Inflammatory macrophage treated with lipopolysaccharide for 4 hours (primary cell): ENCODE results near the gene CNTN5.
A peak's percentile ranks its signal among the peaks of the same experiment; 100 is the strongest.

Experiments used
- DNase-seq: peaks from one replicate; pipeline ENCODE4 v3.0.0-alpha.2; 2020

CNTN5 gene

GRCh38 chr11:99640671-99641070, 619.9 kb downstream of the CNTN5 start:
- no peak for DNase-seq

DNA sequence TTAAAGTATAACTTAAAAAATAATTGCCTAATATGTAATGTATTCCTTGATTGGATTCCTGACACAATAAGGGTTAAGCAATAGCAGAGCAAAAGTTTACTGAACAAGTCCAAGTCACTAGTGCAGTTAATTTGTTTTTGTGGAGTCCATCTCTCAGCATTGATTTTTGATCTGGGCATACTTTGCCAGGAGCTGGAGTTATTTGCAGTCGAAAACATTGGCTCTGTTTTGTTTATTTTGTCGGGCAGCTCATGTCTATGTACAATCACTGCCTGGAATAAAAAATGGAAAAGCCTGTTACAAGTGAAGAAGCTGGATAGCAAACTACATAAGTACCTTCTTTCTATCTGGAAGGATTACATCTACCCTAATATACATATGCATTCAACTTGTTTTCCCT, 625.2 kb downstream of the CNTN5 start:
- DNase-seq, result no peak

- no peak for DNase-seq
Observed at GRCh38 chr11:99670067-99670676, 649.4 kb downstream of the CNTN5 start.

DNA sequence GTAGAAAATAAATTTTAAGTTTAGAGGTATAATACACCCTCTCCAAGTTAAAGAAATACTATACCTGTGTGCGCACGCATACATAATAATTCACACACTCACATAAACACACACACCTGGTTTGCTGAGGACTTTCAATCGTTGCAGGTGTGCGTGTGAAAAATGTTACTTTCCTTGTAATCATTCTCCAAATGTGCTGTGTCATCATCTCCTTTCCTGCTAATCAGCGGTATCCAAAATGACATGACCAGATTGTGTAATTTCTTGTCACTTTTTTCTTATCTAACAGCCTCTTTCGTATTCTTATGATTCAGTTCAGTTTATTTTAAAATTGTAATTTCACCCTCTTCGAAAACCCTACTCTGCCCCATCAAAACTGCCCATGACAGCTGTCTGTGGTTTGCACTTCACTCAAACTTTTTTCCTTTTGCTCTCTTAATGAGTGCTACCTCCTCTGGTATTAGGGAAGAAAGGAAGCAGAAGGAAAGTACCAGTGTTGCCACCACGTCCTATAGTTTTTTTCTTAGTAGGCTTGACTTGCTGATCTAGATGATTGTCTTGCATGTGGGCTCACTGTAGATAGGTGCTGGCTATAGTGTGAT, 651.2 kb downstream of the CNTN5 start:
- DNase-seq, result no peak

DNA sequence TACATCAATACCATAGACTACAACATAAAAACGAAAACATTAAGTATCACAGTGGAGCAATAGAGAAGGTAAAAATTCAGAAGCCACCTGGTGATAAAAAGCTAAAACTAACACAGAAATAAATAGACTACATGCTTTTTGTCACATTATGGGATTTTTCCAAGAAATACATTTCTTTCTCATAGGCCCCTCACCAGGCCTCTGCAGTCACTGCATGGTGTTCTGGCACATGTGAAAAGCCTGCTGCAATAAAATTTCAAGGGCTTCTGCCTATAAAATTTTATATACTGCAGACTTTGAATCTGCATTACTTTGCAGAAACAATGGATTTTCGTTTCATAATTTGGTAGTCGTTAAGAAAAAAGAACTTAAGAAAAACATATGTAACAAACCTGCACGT, 655.5 kb downstream of the CNTN5 start:
- no peak for DNase-seq

DNA sequence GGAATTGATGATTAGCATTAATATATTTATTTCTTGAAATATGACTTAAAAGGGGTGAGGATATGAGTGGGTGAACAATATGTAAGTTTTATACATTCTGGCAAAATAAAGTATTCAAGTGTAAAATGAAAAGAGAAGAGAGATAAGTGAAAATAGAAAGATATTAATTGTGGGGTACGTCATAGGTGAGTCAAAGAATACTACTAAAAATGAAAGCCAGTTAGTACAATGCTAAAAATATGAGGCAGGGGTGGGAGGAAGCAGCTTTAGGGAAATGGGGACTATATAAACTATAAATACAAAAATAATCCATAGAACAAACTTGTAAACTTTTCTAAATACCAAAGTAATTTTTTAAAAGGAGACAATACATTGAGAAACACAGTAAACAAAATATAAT, 661.4 kb downstream of the CNTN5 start:
- DNase-seq, result no peak

DNA sequence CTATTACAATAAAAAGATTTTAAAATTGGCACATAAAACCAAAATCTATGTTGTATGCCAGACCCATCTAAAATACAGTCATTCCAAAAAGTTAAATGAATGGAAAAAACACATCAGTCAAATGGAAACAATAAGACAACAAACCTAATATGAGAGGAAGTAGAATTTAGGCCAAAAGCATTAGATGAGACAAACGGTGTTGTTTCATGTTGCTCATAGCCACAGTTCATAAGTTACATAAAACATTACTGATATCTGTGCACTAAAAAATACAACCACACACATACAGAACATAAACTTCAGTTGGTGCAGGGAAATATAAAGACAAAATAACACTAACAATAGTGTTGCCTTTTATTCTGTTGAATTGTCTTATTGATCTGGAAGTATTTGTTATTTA, 661.9 kb downstream of the CNTN5 start:
- no peak for DNase-seq

DNA sequence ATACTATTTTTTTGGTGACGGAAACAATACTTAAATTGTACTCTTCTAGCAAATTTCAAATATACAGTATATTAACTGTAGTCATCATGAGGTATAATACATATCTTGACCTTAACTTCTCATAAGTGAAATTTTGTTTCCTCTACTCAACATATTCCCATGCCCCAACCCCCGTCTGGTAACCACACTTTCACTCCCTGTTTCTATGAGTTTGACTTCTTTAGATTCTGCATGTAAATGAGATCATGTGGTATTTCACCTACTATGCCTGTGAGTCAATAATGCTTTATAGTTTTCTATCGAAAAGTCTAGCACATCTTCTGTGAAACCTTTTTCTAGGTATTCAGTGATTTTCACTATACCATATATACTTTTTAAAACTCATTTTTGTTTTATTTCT, 663.2 kb downstream of the CNTN5 start:
- DNase-seq, result no peak

DNA sequence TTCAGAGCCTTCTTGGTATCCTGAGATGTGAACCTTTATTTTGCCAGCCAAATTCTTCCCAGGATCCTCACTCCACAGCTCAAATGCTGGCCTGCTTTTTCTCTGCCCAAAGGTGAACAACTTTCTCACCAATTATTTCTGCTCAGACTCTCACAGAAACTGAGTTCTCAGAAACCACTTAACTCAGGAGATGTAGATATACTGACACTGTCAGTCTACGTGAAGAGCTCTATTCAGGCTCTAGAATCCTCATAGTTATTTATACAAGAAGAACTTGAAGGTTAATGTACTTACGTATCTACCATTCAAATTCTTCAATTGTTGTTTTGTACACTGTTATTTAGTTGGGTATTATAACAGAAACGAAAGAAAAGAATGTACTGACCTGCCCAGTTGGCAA, 666.1 kb downstream of the CNTN5 start:
- no peak for DNase-seq

DNA sequence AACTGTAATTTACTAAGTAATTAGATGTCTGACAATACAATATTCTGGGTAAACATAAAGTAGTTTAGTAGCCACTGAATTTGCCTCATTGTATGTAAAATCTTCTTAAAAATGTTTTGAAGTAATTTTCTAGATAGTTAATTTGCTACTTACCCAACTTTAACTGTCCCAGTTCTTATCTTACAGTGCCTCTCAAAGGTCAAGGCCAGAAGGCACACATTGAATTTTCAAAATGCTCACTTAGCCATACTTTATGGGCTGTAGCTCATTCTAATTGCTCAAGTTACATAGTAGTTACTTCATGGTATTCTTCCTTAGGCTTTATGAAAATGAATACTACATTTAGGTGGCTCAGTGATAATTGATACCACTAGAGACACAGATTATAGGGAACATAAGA, 666.6 kb downstream of the CNTN5 start:
- DNase-seq, result no peak

- no peak for DNase-seq
Observed at GRCh38 chr11:99693941-99694492, 673.3 kb downstream of the CNTN5 start.

DNA sequence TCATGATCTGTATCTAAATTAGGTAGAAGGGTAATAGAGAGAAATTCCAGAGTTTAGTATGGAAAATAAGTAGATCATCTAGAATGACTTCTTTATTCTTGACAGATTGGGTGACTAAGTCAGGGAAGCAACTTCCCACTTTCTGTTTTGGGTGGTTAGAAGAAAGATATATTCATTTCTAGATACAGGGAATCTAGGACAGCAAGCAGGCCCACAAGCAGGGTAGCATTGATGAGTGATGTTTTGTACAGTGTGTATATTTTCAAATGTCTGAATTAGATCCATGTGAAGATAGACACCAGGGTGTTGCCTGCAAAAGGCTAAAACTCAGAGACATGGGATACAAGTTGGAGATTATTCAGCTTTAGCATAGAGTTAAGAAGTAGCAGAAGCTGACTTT, 674.4 kb downstream of the CNTN5 start:
- no peak for DNase-seq

- no peak for DNase-seq
Observed at GRCh38 chr11:99706848-99707247, 686.1 kb downstream of the CNTN5 start.

DNA sequence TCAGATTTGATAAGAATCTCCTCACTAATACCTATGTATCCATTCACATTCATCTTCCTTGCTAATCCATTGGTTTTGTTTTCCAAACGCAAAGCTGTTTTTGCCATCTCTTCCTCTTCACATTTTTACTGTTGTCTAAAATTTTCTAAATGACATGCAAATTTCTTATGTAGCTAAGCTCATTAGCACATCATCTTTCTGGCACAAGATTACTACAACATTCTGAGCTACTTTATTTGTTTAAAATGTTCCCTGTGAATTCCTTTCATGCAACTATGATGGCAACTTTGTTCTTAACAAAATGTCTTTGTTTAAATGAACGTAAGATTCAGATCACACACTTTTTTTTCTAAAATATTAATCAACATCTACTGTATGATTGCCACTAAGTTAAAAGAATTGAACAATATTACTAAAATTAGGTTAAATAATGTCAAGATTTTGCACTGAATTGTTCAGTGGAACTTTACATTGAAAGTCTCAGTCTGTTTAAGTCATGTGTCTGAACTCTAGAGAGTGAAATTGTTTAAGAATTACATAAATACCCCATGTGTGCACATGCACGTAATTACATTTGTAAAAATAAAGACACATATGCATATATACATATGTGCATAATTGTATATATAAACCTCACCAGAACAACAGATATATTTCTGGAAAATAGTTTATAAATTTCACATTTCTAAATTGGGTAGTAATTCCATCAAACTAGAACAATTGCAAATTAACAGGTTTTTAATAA, 688.4 kb downstream of the CNTN5 start:
- no peak for DNase-seq

GRCh38 chr11:99716302-99716701, 695.6 kb downstream of the CNTN5 start:
- no peak for DNase-seq

DNA sequence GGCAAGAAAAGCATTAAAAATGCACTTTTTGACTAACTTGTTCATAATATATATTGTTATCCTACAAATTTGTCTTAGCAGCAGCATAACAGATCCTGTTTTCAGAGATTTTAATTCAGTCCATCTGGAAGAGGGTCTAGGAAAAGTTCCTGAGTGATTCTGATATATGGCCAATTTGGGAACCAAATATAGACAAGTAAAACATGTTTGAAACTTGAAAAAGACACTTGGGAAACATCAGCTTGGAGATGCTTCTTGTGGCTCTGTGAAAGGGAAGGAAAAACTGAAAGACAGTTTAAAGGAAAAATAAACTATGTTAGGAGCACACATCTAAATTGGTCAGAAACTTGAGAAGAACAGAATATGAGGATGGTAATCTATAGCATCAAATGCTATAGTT, 697.5 kb downstream of the CNTN5 start:
- DNase-seq, result no peak

GRCh38 chr11:99739464-99740089, 718.8 kb downstream of the CNTN5 start:
- peak; percentile 5 for DNase-seq

- no peak for DNase-seq
Observed at GRCh38 chr11:99742501-99742900, 721.8 kb downstream of the CNTN5 start.

DNA sequence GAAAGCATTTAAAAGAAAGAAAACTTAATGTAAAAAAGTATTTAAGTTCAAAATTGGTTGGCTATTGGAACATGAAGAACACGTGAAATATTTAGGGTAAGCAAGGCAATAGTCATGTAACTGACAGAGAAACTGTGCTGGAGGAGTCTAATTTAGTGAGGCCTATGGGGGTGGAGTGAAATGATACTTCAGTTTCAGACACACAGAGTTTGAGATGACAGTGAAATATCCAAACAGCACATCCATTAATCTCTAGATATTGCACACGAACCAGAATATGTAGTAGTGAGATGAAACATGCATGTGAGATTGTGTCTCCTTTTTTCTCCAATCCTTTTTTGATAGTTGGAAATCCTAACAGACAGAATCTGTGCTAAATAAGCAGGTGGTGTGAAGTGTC, 739.0 kb downstream of the CNTN5 start:
- DNase-seq, result no peak

- no peak for DNase-seq
Observed at GRCh38 chr11:99766811-99767210, 746.1 kb downstream of the CNTN5 start.

DNA sequence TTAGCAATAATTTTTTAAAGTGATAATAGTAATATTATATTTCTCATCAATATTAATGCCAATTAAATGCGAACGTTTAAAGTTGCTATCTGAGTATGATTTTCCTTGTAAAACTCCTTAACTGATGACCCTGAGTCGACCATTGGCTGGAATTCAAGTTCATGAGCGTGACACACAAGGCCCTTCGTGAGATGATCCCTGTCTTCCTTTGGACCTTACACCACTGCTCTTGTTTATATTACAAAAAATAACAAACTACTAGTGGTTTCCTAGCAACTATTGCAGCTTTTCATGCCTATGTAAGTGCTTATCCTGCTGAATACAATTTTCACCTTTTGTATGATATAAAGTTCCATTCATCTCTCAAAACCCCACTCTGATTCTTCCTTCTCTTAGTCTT, 752.9 kb downstream of the CNTN5 start:
- no peak for DNase-seq

DNA sequence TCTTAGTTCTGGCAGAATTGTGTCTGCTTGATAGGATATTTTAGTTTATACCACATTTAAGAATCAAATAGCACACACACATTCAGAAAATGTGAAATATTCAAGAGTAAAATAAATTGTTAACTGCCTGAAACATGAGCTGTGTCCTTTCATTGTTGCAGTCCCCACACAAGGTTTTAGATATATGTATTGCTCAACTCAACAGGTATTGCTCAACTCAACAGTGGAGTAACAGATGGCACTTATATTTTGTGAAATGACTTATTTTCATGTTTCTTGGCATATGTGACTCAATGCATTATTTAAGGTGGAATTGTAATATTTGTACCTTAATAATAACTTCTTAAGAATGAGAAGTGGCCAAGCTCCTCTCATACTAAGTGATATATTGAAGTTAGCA, 760.3 kb downstream of the CNTN5 start:
- no peak for DNase-seq

GRCh38 chr11:99791354-99791753, 770.6 kb downstream of the CNTN5 start:
- DNase-seq, result no peak

DNA sequence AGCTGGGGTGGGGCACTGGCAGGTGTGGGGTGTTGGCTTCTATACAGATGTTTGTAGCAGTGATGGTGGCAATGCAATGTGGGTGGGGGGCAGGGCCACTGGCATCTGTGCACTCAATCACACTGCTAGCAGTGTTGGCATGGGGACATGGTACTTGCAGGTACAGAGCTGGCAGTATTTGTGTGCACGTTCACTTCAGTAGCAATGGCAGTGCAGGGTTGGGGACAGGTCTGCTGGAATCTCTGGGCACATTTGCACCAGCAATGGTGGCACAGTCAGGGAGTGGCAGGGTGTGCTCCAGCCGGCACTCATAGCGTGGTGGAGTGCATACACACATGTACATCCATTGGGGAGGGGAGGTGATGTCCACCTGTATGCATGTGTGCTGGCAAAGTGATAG, 775.2 kb downstream of the CNTN5 start:
- DNase-seq, result no peak
